GM10266 (cell line): Measurements from ENCODE around the gene PDE7B.

Source experiments
- DNase-seq: peaks from one replicate; pipeline ENCODE4 v3.0.0; 2012; ENCODE audit errors: extremely low spot score
- CTCF ChIP-seq: IDR thresholded peaks from 2 replicates; pipeline ENCODE4 v1.5.1; 2012; ENCODE audit warnings: mild to moderate bottlenecking, low read depth; ENCODE audit not compliant: control insufficient read depth, insufficient read depth; ENCODE audit errors: missing control alignments

PDE7B gene

GRCh38 chr6:136108361-136108945, 257.0 kb downstream of the PDE7B start:
- DNase-seq: no peak

GRCh38 chr6:136111831-136112230, 260.3 kb downstream of the PDE7B start:
- DNase-seq: no peak
- TF ChIP-seq CTCF: no peak

More at GRCh38 chr6:136108361-136108945, 257.0 kb downstream of the PDE7B start:
- TF ChIP-seq CTCF: no peak

- no peak for DNase-seq
- no peak for TF ChIP-seq CTCF
Measured at GRCh38 chr6:136112262-136112661, 260.8 kb downstream of the PDE7B start.

GRCh38 chr6:136113736-136114173, 262.3 kb downstream of the PDE7B start:
- no peak for TF ChIP-seq CTCF
- no peak for DNase-seq

GRCh38 chr6:136114661-136115060, 263.2 kb downstream of the PDE7B start:
- DNase-seq: no peak
- no peak for TF ChIP-seq CTCF

GRCh38 chr6:136115941-136116340, 264.4 kb downstream of the PDE7B start:
- no peak for DNase-seq
- TF ChIP-seq CTCF: no peak

- DNase-seq: no peak
- TF ChIP-seq CTCF: no peak
Measured at GRCh38 chr6:136117081-136117480, 265.6 kb downstream of the PDE7B start.
